Esophagus muscularis mucosa (tissue), 4 donors: ENCODE data around the gene SLC39A1. TPM values are rescaled to one million over a fixed set of nuclear protein-coding genes. Genes with fewer than 3 reads are reported as not detected.
"Not testable (repeated sequence)": the region's sequence is repeated elsewhere in the genome, so short reads cannot be mapped to it uniquely, and the experiment has no call there.

Experiments
- DNase-seq: peaks from one replicate; pipeline ENCODE4 v3.0.0-alpha.2; 2017; ENCODE audit errors: extremely low spot score
- H3K27ac ChIP-seq, 4 donors: fragments of 200-600 bp; sonication (generic); replicated peaks in 1 of 4; 1 replicate in 3 of 4; 2 replicates in 1 of 4; pipeline ENCODE4 v1.5.1; 2016 to 2019; ENCODE audit warnings: mild to moderate bottlenecking in 1 of 4
- H3K27me3 ChIP-seq, 4 donors: fragments of 200-600 bp; sonication (generic); one replicate each; pipeline versions ENCODE4 v1.5.1 to v1.6.0; 2016 to 2019
- H3K36me3 ChIP-seq, 4 donors: fragments of 200-600 bp; sonication (generic); one replicate each; pipeline ENCODE4 v1.5.1; 2016 to 2019
- H3K4me1 ChIP-seq, 4 donors: fragments of 200-600 bp; sonication (generic); one replicate each; pipeline ENCODE4 v1.5.1; 2016 to 2019
- H3K4me3 ChIP-seq, 4 donors: fragments of 200-600 bp; sonication (generic); 1 replicate in 2 of 4; 2 replicates in 2 of 4; pipeline ENCODE4 v1.5.1; 2016 to 2019; ENCODE audit warnings: mild to moderate bottlenecking in 4 of 4, moderate library complexity in 1 of 4
- H3K9me3 ChIP-seq, 4 donors: fragments of 200-600 bp; sonication (generic); 1 replicate in 3 of 4; 2 replicates in 1 of 4; pipeline ENCODE4 v1.5.1; 2016 to 2019
- CTCF ChIP-seq, 3 experiments: fragments of 200-600 bp in 2 of 3; fragments of 450-650 bp in 1 of 3; sonication (generic) in 2 of 3; IDR thresholded peaks; one replicate each; pipeline ENCODE4 v1.5.1; 2017 to 2019; ENCODE audit warnings: antibody characterized with exemption in 3 of 3, mild to moderate bottlenecking in 2 of 3, moderate library complexity in 1 of 3
- EP300 ChIP-seq: sonication (generic); formaldehyde crosslinking; IDR thresholded peaks from one replicate; pipeline ENCODE4 v1.6.1; 2017; ENCODE audit warnings: antibody characterized with exemption
- POLR2A ChIP-seq: fragments of 450-650 bp; IDR thresholded peaks from one replicate; pipeline ENCODE4 v1.6.1; 2017; ENCODE audit warnings: antibody characterized with exemption, moderate library complexity, mild to moderate bottlenecking, low read depth
- POLR2AphosphoS5 ChIP-seq, 2 donors: sonication (generic); formaldehyde crosslinking; IDR thresholded peaks; one replicate each; pipeline ENCODE4 v1.6.1; 2017; ENCODE audit warnings: antibody characterized with exemption in 2 of 2
- WGBS: methylation state at CpG from one replicate; pipeline ENCODE4 v1.1.5; 2018; 5-methylcytosine and 5-hydroxymethylcytosine counted together
- intact Hi-C: fragments of 100-400 bp; cut with DNase I; formaldehyde crosslinking; loops from one replicate; pipeline ENCODE4 v1.15.1; 2023
- small RNA-seq, 3 donors: library from RNA; depleted of rRNA; stranded (forward); fragments of <200 nt; gene quantifications; one replicate each; pipeline ENCODE3, GENCODE V24; 2016
- total RNA-seq, 4 donors: library from RNA; depleted of rRNA; stranded (reverse); fragments of >200 nt; gene quantifications; one replicate each; pipeline versions ENCODE4 v1.1.0 to v1.2.1, GENCODE V29; 2016

SLC39A1 gene
- total RNA-seq, 4 donors from 2014 or later, result 74.3 to 114 (median 104) TPM

GRCh38 chr1:153916297-153916696, 47.0 kb downstream of the SLC39A1 start:
- peaks cover 24 to 90% (median 64%) of the 10 kb centered on the region in 4 donors for H3K4me1 ChIP-seq
- H3K27ac ChIP-seq, result no peak overlapping the region
- intact Hi-C loops, result loop anchor here (5.0 kb wide), 1 partner anchor 44 kb away; no protein-coding TSS in a partner anchor

GRCh38 chr1:153912349-153912748, 51.0 kb downstream of the SLC39A1 start:
- no peaks in the 10 kb centered on the region for H3K27me3 ChIP-seq
- TF ChIP-seq EP300 (no peak), CTCF (IDR thresholded peaks at IDR 0.05) (no peak), POLR2AphosphoS5 (IDR thresholded peaks at IDR 0.05) (no peak), POLR2A (no peak)
- intact Hi-C loops, result no loop called here
- no peak overlapping the region for H3K27ac ChIP-seq
- no peak for DNase-seq
- peaks cover 0 to 20% (median 6%) of the 10 kb centered on the region in 4 donors for H3K36me3 ChIP-seq
- H3K9me3 ChIP-seq, result no peaks in the 10 kb centered on the region
- WGBS, result 93% methylated on average over 2 of the region's 2 CpGs
- H3K4me1 ChIP-seq, result peaks cover 0 to 50% (median 30%) of the 10 kb centered on the region in 4 donors
- H3K4me3 ChIP-seq, result no peak overlapping the region

More at GRCh38 chr1:153916297-153916696, 47.0 kb downstream of the SLC39A1 start:
- DNase-seq, result no peak
- 87% methylated on average over 4 of the region's 4 CpGs for WGBS
- Histone ChIP-seq H3K4me3 (no peak overlapping the region), H3K36me3 (peaks cover 0 to 20% (median 3%) of the 10 kb centered on the region in 4 donors), H3K27me3 (no peaks in the 10 kb centered on the region), H3K9me3 (no peaks in the 10 kb centered on the region)
- TF ChIP-seq CTCF (IDR thresholded peaks at IDR 0.05) (no peak), EP300 (no peak), POLR2AphosphoS5 (IDR thresholded peaks at IDR 0.05) (no peak), POLR2A (no peak)

- intact Hi-C loops, H3K4me3 ChIP-seq, H3K27me3 ChIP-seq, DNase-seq, H3K9me3 ChIP-seq, H3K27ac ChIP-seq: not testable (repeated sequence)
- Histone ChIP-seq H3K4me1 (peaks cover 0 to 39% (median 25%) of the 10 kb centered on the region in 4 donors), H3K36me3 (peaks cover 0 to 18% (median 4%) of the 10 kb centered on the region in 4 donors)
- WGBS, result 84% methylated on average over 6 of the region's 6 CpGs
These were observed 52.8 kb downstream of the SLC39A1 start for GRCh38 chr1:153910560-153910959.

Small RNAs within 50 kb of the gene (small RNA-seq; reads per million reads assigned to genes)
- gene MIR6737, result 0 to 0.17 (median 0) reads per million in 3 donors

Other genes starting within 250 kb of the SLC39A1 start
- gene INTS3, start 235.5 kb downstream of the SLC39A1 start, total RNA-seq, result 10 to 100 TPM; 32.3 to 45.5 (median 38.9) TPM
- gene SLC27A3, start 188.1 kb downstream of the SLC39A1 start, total RNA-seq, result 10 to 100 TPM; 12.9 to 29.5 (median 19.9) TPM
- 10 to 100 TPM; 21.9 to 30.5 (median 26.4) TPM for gene GATAD2B, start 40.6 kb downstream of the SLC39A1 start, total RNA-seq
- gene DENND4B, start 16.8 kb downstream of the SLC39A1 start, total RNA-seq, result 10 to 100 TPM; 19.2 to 30.4 (median 26.2) TPM
- gene CRTC2, start 4.9 kb downstream of the SLC39A1 start, total RNA-seq, result 10 to 100 TPM; 12.5 to 20.4 (median 17.6) TPM
- 1 to 10 TPM; 2.9 to 7.6 (median 6.8) TPM for gene CREB3L4, start 4.4 kb upstream of the SLC39A1 start, total RNA-seq
- 100 to 1,000 TPM; 175 to 238 (median 216) TPM for gene JTB, start 14.1 kb upstream of the SLC39A1 start, total RNA-seq
- 10 to 100 TPM; 41.1 to 56.3 (median 46.6) TPM for gene RAB13, start 22.8 kb upstream of the SLC39A1 start, total RNA-seq
- gene RPS27, start 27.2 kb upstream of the SLC39A1 start, total RNA-seq, result 1,000 to 10,000 TPM; 1,242 to 3,317 (median 2,693) TPM
- gene NUP210L, start 191.5 kb upstream of the SLC39A1 start, total RNA-seq, result not detected
- gene TPM3, start 228.6 kb upstream of the SLC39A1 start, total RNA-seq, result 100 to 1,000 TPM in 3 of 4 donors, 10 to 100 TPM in 1; 75.6 to 205 (median 131) TPM
- not detected for gene CFAP141, start 242.8 kb upstream of the SLC39A1 start, total RNA-seq